HG03442 (cell line): ENCODE measurements around the gene VCL.
A peak's percentile ranks its signal among the peaks of the same experiment; 100 is the strongest.

Experiments
- ATAC-seq: cut with Tn5 transposase; IDR thresholded peaks from one replicate; pipeline ENCODE4 v1.9.1; 2021; ENCODE audit warnings: mild to moderate bottlenecking, moderate library complexity; ENCODE audit not compliant: unreplicated experiment

VCL gene

GRCh38 chr10:74071157-74071556 lies 73.2 kb downstream of the VCL start:
- ATAC-seq: no peak

DNA sequence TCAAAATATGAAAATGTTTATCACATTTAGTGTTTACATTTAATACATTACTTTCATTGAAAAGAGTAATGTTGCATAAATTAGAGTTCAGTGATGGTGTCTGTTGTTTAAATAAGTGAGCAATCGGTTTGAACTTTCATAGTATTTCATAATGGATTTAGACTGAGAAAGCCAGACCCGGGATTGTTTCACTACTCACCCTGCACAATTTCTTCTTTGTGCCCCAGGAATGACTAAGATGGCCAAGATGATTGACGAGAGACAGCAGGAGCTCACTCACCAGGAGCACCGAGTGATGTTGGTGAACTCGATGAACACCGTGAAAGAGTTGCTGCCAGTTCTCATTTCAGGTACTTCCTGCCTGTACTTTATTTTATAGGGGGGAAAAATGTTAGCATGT lies 74.6 kb downstream of the VCL start:
- ATAC-seq: no peak

DNA sequence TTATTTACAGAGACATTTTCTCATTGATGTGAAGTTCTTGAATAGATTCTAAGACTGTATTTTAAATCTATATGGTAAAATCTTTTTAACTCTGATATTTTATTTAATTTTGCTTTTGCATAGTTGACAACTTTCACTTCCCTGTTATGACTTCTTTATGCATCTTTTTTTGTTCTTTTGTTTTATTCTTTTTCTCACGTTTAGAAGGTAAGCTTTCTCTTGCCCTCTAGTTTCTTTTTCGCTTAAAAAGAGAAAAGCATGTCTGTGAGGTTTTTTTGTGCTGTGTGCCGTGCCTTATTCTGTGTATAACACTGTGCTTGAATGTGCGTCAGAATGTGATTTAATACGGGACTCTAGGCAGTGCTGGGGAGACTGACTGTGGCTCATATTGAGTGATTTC lies 78.0 kb downstream of the VCL start:
- ATAC-seq: no peak

DNA sequence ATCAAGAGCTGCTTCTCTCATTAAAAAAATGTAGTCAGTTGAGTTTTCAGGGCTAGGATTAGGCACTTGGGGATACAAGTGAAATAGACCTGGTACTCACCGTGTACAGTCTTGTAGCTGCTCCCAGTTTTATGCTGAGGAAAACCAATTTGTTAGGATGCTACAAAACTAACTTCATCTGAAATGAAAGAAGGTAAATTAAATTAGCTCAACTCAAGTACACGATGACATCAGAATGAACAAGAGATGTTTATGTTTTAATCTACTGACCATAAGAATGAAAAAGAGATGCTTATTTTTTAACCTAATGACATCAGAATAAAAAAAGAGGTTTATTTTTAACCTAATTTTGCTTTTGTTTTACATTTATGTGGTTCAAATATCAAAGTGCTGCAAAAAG lies 79.0 kb downstream of the VCL start:
- no peak for ATAC-seq

- no peak for ATAC-seq
Observed at GRCh38 chr10:74077416-74077815, 79.5 kb downstream of the VCL start.

DNA sequence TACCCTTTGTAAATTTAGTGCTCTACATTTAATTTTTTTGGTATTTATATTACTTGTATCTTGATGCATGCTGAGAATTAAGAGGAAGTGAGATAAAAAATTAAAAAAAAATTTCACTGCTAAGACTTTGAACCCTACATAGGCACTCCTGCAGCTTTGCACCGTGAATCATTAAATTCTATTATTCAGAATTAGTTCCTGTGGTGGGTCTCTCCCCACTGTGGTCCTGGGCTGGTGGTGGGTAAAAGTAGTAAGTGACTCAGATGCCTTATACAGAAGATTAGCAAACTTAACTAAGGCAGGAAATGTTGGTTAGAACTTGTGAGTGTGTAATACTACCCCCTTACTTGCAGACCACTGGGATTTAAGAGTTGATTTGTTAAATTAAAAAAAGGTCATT lies 80.1 kb downstream of the VCL start:
- ATAC-seq: no peak

DNA sequence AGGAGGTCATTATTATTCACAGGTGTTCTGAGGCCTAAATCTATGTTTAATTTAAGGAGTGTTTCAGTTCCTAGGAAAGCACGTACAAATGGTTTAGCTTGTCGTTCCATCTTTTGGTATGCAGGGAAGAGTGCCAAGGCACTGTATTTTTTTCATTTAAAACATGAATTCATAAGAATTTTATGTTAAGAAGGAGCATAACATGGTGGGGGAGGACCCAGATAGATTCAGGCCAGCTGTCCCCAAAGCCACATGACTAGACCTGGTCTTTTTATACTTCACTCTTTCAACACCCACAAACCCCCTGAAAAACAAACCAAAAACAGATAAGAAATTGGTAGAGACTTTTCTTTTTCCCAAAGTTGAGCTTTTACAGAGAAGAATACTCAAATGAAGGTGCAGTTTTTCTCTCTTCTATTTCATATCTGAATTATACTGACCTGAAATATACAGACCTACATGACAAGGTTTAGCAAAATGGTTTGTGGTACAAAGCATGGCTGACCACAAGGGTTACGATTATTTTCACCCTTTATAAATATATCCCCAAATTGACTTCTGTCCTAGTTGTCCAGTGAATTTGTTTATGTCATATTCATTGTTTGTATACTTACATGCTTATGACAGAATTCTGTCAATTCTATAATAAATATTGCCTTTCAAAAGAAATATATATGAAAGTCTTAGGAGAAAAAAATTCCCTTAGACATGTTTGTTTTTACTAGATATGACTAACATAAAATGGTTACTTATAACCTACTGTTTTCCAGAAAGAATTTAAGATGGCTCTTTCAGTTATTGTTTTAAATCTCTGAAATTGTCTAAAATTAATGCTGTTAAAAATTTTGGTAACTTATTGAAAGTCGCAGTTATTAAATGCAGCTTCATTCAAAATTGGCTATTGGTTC lies 81.4 kb downstream of the VCL start:
- no peak for ATAC-seq

DNA sequence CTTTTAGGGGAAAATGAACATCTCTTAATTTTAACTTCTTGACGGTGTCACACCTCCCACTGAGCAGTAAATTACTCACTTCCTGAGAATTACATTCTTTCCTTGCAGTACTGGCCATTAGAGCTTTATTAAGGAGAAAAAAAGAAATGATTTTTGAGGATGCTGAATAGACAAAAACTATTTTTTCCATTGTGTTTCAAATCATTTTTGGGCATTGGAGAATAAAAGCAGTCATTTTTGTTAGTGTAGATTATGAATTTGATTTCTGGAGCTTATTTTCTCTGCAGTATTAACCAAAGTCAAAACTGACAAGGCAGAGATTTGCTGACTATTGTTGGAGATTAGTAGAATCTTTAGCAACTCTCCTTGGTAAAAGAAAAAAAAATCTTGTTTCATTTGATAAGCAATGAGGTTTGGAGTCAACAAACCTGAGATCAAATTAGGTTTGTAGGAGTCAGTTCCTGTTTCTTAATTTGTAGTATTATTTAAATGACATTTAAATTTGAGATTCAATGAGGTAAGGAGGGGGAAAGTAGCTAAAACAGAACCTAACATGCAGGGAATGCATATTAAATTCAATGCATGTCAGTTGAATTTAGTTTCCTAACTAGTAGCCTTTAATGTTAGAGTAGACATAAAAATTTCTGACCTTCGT lies 82.1 kb downstream of the VCL start:
- no peak for ATAC-seq

DNA sequence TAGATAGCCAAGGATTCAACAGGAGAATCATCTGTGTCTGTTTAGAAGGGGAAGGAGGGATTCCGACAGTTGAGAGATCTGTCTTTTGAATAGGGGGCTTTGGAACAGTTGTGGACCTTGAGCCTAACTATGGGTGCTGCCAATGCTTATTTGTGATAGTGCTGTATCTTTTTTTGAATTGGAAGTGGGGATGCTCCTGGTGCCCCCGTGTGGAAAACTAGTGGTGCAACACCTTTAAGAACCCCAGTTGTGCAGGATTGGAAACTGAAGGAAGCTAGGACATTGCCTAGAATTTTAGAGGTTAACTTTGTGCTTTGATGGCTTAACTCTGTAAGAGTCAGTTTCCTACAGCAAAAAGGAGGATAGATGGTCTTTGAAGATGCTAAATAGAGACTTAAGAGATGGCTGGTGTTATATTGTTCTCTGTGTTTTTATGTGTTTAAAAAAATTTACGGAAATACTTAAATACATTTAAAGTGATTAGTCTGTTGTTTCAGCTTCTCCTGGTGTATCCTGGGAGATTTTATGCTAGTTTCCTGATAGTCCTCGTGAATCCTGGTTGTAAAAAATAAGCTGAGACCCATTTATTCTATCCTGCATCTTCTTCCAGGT lies 83.4 kb downstream of the VCL start:
- ATAC-seq: no peak

- no peak for ATAC-seq
Observed at GRCh38 chr10:74081941-74082718, 84.2 kb downstream of the VCL start.

- ATAC-seq: no peak
Observed at GRCh38 chr10:74083304-74083703, 85.4 kb downstream of the VCL start.

DNA sequence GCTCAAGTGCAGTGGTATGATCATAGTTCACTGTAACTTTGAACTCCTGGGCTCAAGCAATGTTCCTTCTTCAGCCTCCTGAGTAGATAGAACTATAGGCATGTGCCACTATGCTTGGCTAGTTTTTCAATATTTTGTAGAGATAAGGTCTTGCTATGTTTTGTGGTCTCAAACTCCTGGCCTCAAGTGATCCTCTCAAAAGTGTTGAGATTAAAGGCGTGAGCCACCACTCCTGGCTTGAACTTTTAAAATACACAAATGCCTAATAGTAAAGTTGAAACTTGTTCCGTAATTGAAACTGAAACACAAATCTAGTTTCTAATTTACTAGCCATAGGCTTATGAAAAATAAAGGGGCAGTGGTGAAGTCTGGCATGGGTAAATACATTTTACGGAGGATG lies 87.0 kb downstream of the VCL start:
- peak; percentile 74 for ATAC-seq

GRCh38 chr10:74086317-74086716 lies 88.4 kb downstream of the VCL start:
- ATAC-seq: no peak

- ATAC-seq: no peak
Observed at GRCh38 chr10:74088722-74089121, 90.8 kb downstream of the VCL start.

GRCh38 chr10:74092372-74092771 lies 94.5 kb downstream of the VCL start:
- ATAC-seq: no peak

GRCh38 chr10:74093530-74094164 lies 95.7 kb downstream of the VCL start:
- ATAC-seq: no peak

DNA sequence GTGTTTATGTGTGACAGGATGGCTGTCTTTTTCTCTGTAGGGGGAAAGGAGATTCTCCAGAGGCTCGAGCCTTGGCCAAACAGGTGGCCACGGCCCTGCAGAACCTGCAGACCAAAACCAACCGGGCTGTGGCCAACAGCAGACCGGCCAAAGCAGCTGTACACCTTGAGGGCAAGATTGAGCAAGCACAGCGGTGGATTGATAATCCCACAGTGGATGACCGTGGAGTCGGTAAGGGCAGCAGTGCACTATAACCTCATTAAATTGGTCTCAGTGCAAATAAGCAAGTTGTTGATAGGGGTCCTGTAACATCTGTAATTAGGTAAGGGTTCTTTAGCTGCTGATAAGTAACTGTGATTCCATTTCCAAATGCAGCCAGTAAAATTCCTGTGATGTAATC lies 96.3 kb downstream of the VCL start:
- no peak for ATAC-seq

DNA sequence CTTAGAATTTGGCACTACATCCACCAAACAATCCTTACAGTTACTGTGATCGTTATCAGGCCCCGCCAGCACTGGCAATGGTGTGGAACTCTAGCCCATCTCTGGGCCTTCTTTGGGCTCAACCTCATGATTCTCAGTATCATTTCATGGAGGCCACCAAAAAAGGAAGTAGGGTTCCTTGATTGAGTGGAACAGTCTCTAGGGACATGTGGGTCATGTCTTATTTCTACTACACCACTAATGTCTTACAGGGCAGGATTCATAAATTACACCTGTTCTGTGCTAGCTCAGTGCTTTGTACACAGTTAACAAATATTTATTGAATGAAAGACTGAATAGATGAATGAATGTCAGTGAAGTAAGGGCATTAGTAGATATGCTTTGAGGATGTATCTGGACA lies 98.9 kb downstream of the VCL start:
- ATAC-seq: peak; percentile 93

- no peak for ATAC-seq
Observed at GRCh38 chr10:74097776-74098175, 99.9 kb downstream of the VCL start.

DNA sequence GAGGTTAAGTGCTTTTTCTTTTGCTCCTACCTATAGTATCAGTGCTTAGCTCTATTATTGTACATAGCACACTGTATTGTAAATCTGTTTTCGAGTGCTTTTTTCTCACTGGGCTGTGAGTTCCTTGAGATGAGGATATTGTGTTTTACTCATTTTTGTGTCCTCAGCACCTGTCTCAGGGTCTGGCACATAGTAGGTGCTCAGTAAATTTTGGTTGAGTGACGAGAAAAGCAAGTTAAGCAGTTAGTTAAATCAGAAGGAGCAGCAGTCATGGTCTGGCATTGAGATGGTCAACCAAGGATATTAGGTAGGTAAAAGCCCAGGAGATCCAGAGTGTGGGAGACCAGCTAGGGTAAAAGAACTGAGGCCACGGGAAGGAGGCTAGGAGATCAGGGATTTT lies 101.5 kb downstream of the VCL start:
- no peak for ATAC-seq

GRCh38 chr10:74099836-74100235 lies 101.9 kb downstream of the VCL start:
- ATAC-seq: no peak
